Breast epithelium (tissue), 4 donors: ENCODE results near the gene SERPINE1. TPM values are rescaled to one million over a fixed set of nuclear protein-coding genes. Genes with fewer than 3 reads are reported as not detected.

Source experiments
- DNase-seq, 2 donors: peaks; one replicate each; pipeline ENCODE4 v3.0.0-alpha.2; 2019; ENCODE audit warnings: low spot score in 2 of 2
- H3K27ac ChIP-seq, 2 donors: fragments of 200-600 bp; sonication (generic) in 1 of 2; one replicate each; pipeline ENCODE4 v1.5.1; 2016 to 2019; ENCODE audit warnings: mild to moderate bottlenecking in 1 of 2
- H3K27me3 ChIP-seq, 2 donors: fragments of 200-600 bp; sonication (generic) in 1 of 2; one replicate each; pipeline versions ENCODE4 v1.5.1 to v1.6.0; 2017 to 2019; ENCODE audit warnings: control low read depth in 1 of 2, mild to moderate bottlenecking in 1 of 2
- H3K36me3 ChIP-seq: fragments of 200-600 bp; one replicate; pipeline ENCODE4 v1.5.1; 2019
- H3K4me1 ChIP-seq, 2 donors: fragments of 200-600 bp; sonication (generic); one replicate each; pipeline ENCODE4 v1.5.1; 2016 to 2019; ENCODE audit warnings: control low read depth in 1 of 2
- H3K4me3 ChIP-seq, 3 donors: fragments of 200-600 bp; sonication (generic); 1 replicate in 2 of 3; 2 replicates in 1 of 3; pipeline ENCODE4 v1.5.1; 2016 to 2019; ENCODE audit warnings: mild to moderate bottlenecking in 3 of 3, moderate library complexity in 2 of 3
- H3K9me3 ChIP-seq, 2 donors: fragments of 200-600 bp; sonication (generic) in 1 of 2; one replicate each; pipeline ENCODE4 v1.5.1; 2016 to 2019; ENCODE audit warnings: control low read depth in 1 of 2
- CTCF ChIP-seq, 3 donors: fragments of 450-650 bp; IDR thresholded peaks; one replicate each; pipeline ENCODE4 v1.5.1; 2016 to 2017; ENCODE audit warnings: antibody characterized with exemption in 3 of 3, mild to moderate bottlenecking in 3 of 3, moderate library complexity in 3 of 3
- POLR2A ChIP-seq: fragments of 450-650 bp; IDR thresholded peaks from one replicate; pipeline ENCODE4 v1.6.1; 2016; ENCODE audit warnings: antibody characterized with exemption, mild to moderate bottlenecking, moderate library complexity
- POLR2AphosphoS5 ChIP-seq, 3 donors: sonication (generic); formaldehyde crosslinking; IDR thresholded peaks; one replicate each; pipeline ENCODE4 v1.6.1; 2017; ENCODE audit warnings: antibody characterized with exemption in 3 of 3
- intact Hi-C: fragments of 100-400 bp; cut with DNase I; formaldehyde crosslinking; loops from one replicate; pipeline ENCODE4 v1.15.1; 2023; ENCODE audit warnings: low total_unique reads
- total RNA-seq, 3 donors: library from RNA; depleted of rRNA; stranded (reverse); fragments of >200 nt; gene quantifications; one replicate each; pipeline ENCODE4 v1.1.0, GENCODE V29; 2016

The SERPINE1 gene
- total RNA-seq, 3 donors from 2014 or later, result 6.2 to 24.3 (median 7.4) TPM

DNA sequence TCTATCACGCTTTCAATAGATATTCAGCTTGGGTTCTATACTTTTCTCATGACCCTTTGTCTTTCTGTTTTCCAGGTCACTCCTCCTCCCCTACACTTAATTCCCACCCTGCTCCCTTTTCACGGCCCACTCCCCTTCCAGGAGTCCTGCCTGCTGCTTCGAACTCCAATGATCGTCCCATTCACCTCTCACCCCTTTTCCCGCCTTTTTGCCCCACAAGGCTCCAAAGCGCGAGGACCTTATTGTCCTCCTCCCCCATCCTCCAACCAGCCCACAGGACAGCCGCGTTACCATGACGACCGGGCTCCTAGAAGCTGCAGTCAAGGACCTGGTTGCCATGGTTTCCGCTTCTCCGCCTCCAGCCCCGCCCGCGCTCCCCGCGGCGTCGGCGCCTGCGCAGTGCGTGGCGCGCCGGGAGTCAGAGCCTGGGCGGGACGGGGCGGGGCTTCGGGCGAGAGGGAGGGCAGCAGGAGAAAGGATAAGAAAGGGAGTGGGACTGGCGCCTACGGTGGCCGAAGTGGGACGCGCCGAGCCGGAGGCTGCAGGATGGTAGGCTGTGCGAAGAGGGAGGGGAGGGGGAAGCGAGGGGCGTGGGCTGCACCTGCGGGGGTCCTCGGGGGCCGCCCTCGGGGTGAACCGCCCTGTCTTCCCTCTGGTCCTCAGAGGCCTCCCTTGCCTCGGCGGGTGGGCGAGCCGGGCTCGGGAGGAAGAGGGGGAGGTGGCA is 27.2 kb downstream of the SERPINE1 start, which contains the start of gene AP1S1:
Gene AP1S1 (plus strand): TSS at position 508 of the 724 bp plus-strand sequence. CDS start 39 bp downstream, at position 547.
- Histone ChIP-seq H3K27ac (no peak within 1 kb of the TSS), H3K4me3 (peak within 1 kb of the TSS; percentile 80 to 89 (median 85)), H3K36me3 (no peaks in the 10 kb centered on the region), H3K9me3 (no peaks in the 10 kb centered on the region), H3K4me1 (peaks cover 5 to 6% of the 10 kb centered on the region in 2 donors), H3K27me3 (no peaks in the 10 kb centered on the region)
- peak; percentile 85 to 90 for DNase-seq
- TF ChIP-seq POLR2AphosphoS5 (IDR thresholded peaks at IDR 0.05) (peak; percentile 27 to 42 (median 30)), POLR2A (no peak)
- intact Hi-C loops, result no loop called here

GRCh38 chr7:101154693-101155102 is 27.8 kb downstream of the SERPINE1 start:
- intact Hi-C loops, result no loop called here

DNA sequence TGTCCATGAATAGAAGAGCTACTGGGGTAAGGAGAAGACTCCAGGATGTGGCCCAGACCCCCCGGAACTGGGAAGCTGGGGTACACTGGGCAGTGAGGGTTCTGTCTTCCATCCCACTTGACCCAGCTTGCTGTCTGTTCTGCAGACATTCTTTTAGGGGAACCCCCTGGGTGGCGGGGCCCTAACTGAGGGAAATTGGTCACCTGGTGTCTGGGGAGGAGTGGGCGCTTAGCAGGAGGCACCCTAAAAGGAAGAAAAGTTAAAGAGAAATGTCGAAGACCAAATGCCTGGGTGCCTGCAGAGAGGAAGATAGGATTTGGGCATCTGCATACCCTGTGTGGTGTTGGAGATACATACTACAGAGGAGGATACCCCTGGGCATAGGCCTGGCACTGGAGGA is 28.4 kb downstream of the SERPINE1 start:
- no peaks in the 10 kb centered on the region for H3K9me3 ChIP-seq
- H3K4me1 ChIP-seq, result peaks cover 5 to 6% of the 10 kb centered on the region in 2 donors
- peak overlapping the region; percentile 80 to 89 (median 85) for H3K4me3 ChIP-seq
- TF ChIP-seq CTCF (IDR thresholded peaks at IDR 0.05) (no peak), POLR2AphosphoS5 (IDR thresholded peaks at IDR 0.05) (no peak), POLR2A (no peak)
- no peaks in the 10 kb centered on the region for H3K27me3 ChIP-seq
- intact Hi-C loops, result no loop called here
- H3K27ac ChIP-seq, result no peak overlapping the region
- DNase-seq, result no peak
- no peaks in the 10 kb centered on the region for H3K36me3 ChIP-seq

More at GRCh38 chr7:101154693-101155102, 27.8 kb downstream of the SERPINE1 start:
- no peak for DNase-seq
- Histone ChIP-seq H3K4me1 (peaks cover 5 to 6% of the 10 kb centered on the region in 2 donors), H3K9me3 (no peaks in the 10 kb centered on the region), H3K4me3 (peak overlapping the region; percentile 80 to 89 (median 85)), H3K27ac (no peak overlapping the region), H3K36me3 (no peaks in the 10 kb centered on the region), H3K27me3 (no peaks in the 10 kb centered on the region)
- no peak for TF ChIP-seq POLR2A
- TF ChIP-seq POLR2AphosphoS5 (IDR thresholded peaks at IDR 0.05), result no peak
- no peak for TF ChIP-seq CTCF (IDR thresholded peaks at IDR 0.05)

DNA sequence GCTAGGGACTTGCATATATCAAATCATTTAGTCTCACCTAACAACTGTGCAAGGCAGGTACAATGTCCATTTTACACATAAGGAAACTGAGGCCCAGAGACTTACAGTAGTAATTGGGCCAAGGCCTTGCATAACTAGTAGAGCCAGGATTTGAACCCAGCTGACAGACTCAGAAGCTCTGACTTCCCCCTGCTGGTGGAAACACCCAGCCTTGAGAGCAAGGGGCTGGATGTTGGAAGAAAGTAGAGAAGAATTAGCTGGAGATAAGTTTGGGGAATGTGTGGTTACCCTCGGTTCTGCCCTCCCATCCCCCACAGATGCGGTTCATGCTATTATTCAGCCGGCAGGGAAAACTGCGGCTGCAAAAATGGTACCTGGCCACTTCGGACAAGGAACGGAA is 29.4 kb downstream of the SERPINE1 start:
- Histone ChIP-seq H3K4me3 (no peak overlapping the region), H3K27ac (no peak overlapping the region), H3K4me1 (peaks cover 5 to 6% of the 10 kb centered on the region in 2 donors), H3K36me3 (no peaks in the 10 kb centered on the region), H3K9me3 (no peaks in the 10 kb centered on the region), H3K27me3 (no peaks in the 10 kb centered on the region)
- TF ChIP-seq CTCF (IDR thresholded peaks at IDR 0.05) (no peak), POLR2AphosphoS5 (IDR thresholded peaks at IDR 0.05) (no peak), POLR2A (no peak)
- intact Hi-C loops, result no loop called here
- DNase-seq, result no peak

GRCh38 chr7:101156866-101157589 is 30.1 kb downstream of the SERPINE1 start:
- H3K36me3 ChIP-seq, result no peaks in the 10 kb centered on the region
- intact Hi-C loops, result no loop called here
- peaks cover 5 to 6% of the 10 kb centered on the region in 2 donors for H3K4me1 ChIP-seq
- no peak overlapping the region for H3K27ac ChIP-seq
- DNase-seq, result no peak
- H3K9me3 ChIP-seq, result no peaks in the 10 kb centered on the region
- H3K27me3 ChIP-seq, result no peaks in the 10 kb centered on the region
- no peak for TF ChIP-seq CTCF (IDR thresholded peaks at IDR 0.05)
- TF ChIP-seq POLR2A, result no peak
- TF ChIP-seq POLR2AphosphoS5 (IDR thresholded peaks at IDR 0.05), result no peak
- no peak overlapping the region for H3K4me3 ChIP-seq
